ENCODE data around the gene PAX7. TPM values are rescaled to one million over a fixed set of nuclear protein-coding genes. Genes with fewer than 3 reads are reported as not detected.

Gene PAX7
- total RNA-seq, 1 donor: not detected

- no peaks in the 10 kb centered on the region for H3K27me3 ChIP-seq (ENCODE audit: insufficient read depth, low read length)
- H3K4me1 ChIP-seq (ENCODE audit: insufficient read depth, low read length): no peaks in the 10 kb centered on the region
- no peaks in the 10 kb centered on the region for H4K20me1 ChIP-seq (ENCODE audit: insufficient read depth, low read length)
- no peak overlapping the region for H3K4me3 ChIP-seq (ENCODE audit: insufficient read depth, low read length)
- no peaks in the 10 kb centered on the region for H3K9me3 ChIP-seq (ENCODE audit: low read depth, low read length)
- no peaks in the 10 kb centered on the region for H3K36me3 ChIP-seq (ENCODE audit: insufficient read depth, low read length)
- no peaks in the 10 kb centered on the region for H3K79me2 ChIP-seq (ENCODE audit: insufficient read depth, low read length)
- H3K4me2 ChIP-seq (ENCODE audit: insufficient read depth, low read length): no peak overlapping the region
- no peak overlapping the region for H3K27ac ChIP-seq (ENCODE audit: low read depth, low read length)
- DNase-seq (ENCODE audit: insufficient read length, low spot score, missing footprints): peak; percentile 26
- no peak for TF ChIP-seq CTCF (IDR thresholded peaks at IDR 0.05; ENCODE audit: extremely low read depth, low read depth, low read length)
- no peak overlapping the region for H2AFZ ChIP-seq (ENCODE audit: low read length)
These were observed 53.7 kb downstream of the PAX7 start for GRCh38 chr1:18684303-18684702.

- no peaks in the 10 kb centered on the region for H4K20me1 ChIP-seq (ENCODE audit: insufficient read depth, low read length)
- DNase-seq (ENCODE audit: insufficient read length, low spot score, missing footprints): peak; percentile 46
- no peaks in the 10 kb centered on the region for H3K9me3 ChIP-seq (ENCODE audit: low read depth, low read length)
- H3K36me3 ChIP-seq (ENCODE audit: insufficient read depth, low read length): no peaks in the 10 kb centered on the region
- no peak for TF ChIP-seq CTCF (IDR thresholded peaks at IDR 0.05; ENCODE audit: extremely low read depth, low read depth, low read length)
- H3K27me3 ChIP-seq (ENCODE audit: insufficient read depth, low read length): no peaks in the 10 kb centered on the region
- no peaks in the 10 kb centered on the region for H3K4me1 ChIP-seq (ENCODE audit: insufficient read depth, low read length)
- H3K79me2 ChIP-seq (ENCODE audit: insufficient read depth, low read length): no peaks in the 10 kb centered on the region
- no peak overlapping the region for H3K4me2 ChIP-seq (ENCODE audit: insufficient read depth, low read length)
- H3K4me3 ChIP-seq (ENCODE audit: insufficient read depth, low read length): no peak overlapping the region
- no peak overlapping the region for H2AFZ ChIP-seq (ENCODE audit: low read length)
- H3K27ac ChIP-seq (ENCODE audit: low read depth, low read length): no peak overlapping the region
These were observed 55.9 kb downstream of the PAX7 start for GRCh38 chr1:18686540-18686939.

- Histone ChIP-seq H3K4me3 (ENCODE audit: insufficient read depth, low read length) (no peak overlapping the region), H3K27me3 (ENCODE audit: insufficient read depth, low read length) (no peaks in the 10 kb centered on the region), H3K79me2 (ENCODE audit: insufficient read depth, low read length) (no peaks in the 10 kb centered on the region), H4K20me1 (ENCODE audit: insufficient read depth, low read length) (no peaks in the 10 kb centered on the region), H3K27ac (ENCODE audit: low read depth, low read length) (no peak overlapping the region), H3K4me1 (ENCODE audit: insufficient read depth, low read length) (no peaks in the 10 kb centered on the region), H2AFZ (ENCODE audit: low read length) (no peak overlapping the region), H3K36me3 (ENCODE audit: insufficient read depth, low read length) (no peaks in the 10 kb centered on the region), H3K9me3 (ENCODE audit: low read depth, low read length) (no peaks in the 10 kb centered on the region), H3K4me2 (ENCODE audit: insufficient read depth, low read length) (no peak overlapping the region)
- DNase-seq (ENCODE audit: insufficient read length, low spot score, missing footprints): no peak
- no peak for TF ChIP-seq CTCF (IDR thresholded peaks at IDR 0.05; ENCODE audit: extremely low read depth, low read depth, low read length)
These were observed 56.6 kb downstream of the PAX7 start for GRCh38 chr1:18687273-18687672.

- Histone ChIP-seq H3K4me3 (ENCODE audit: insufficient read depth, low read length) (no peak overlapping the region), H3K4me2 (ENCODE audit: insufficient read depth, low read length) (no peak overlapping the region), H3K27me3 (ENCODE audit: insufficient read depth, low read length) (peaks cover 2% of the 10 kb centered on the region), H3K27ac (ENCODE audit: low read depth, low read length) (no peak overlapping the region), H3K79me2 (ENCODE audit: insufficient read depth, low read length) (no peaks in the 10 kb centered on the region), H4K20me1 (ENCODE audit: insufficient read depth, low read length) (no peaks in the 10 kb centered on the region), H2AFZ (ENCODE audit: low read length) (no peak overlapping the region), H3K4me1 (ENCODE audit: insufficient read depth, low read length) (no peaks in the 10 kb centered on the region), H3K9me3 (ENCODE audit: low read depth, low read length) (no peaks in the 10 kb centered on the region), H3K36me3 (ENCODE audit: insufficient read depth, low read length) (no peaks in the 10 kb centered on the region)
- peak; percentile 14 for DNase-seq (ENCODE audit: insufficient read length, low spot score, missing footprints)
- TF ChIP-seq CTCF (IDR thresholded peaks at IDR 0.05; ENCODE audit: extremely low read depth, low read depth, low read length): no peak
These were observed 61.0 kb downstream of the PAX7 start for GRCh38 chr1:18691648-18692047.
